ENCODE data around the gene ACRBP. TPM values are rescaled to one million over a fixed set of nuclear protein-coding genes. Genes with fewer than 3 reads are reported as not detected.
A peak's percentile ranks its signal among the peaks of the same experiment; 100 is the strongest.

ACRBP gene
- total RNA-seq (2014; rRNA removed; shearing (Covaris generic)), result not detected in 2 replicates

GRCh38 chr12:6647083-6647604, at the start of gene ACRBP:
TSS of gene ACRBP (minus strand) at chr12:6647432. CDS start at chr12:6647366, 66 bp downstream.
- peak; percentile 63 for DNase-seq (ENCODE audit: low read depth)

DNA sequence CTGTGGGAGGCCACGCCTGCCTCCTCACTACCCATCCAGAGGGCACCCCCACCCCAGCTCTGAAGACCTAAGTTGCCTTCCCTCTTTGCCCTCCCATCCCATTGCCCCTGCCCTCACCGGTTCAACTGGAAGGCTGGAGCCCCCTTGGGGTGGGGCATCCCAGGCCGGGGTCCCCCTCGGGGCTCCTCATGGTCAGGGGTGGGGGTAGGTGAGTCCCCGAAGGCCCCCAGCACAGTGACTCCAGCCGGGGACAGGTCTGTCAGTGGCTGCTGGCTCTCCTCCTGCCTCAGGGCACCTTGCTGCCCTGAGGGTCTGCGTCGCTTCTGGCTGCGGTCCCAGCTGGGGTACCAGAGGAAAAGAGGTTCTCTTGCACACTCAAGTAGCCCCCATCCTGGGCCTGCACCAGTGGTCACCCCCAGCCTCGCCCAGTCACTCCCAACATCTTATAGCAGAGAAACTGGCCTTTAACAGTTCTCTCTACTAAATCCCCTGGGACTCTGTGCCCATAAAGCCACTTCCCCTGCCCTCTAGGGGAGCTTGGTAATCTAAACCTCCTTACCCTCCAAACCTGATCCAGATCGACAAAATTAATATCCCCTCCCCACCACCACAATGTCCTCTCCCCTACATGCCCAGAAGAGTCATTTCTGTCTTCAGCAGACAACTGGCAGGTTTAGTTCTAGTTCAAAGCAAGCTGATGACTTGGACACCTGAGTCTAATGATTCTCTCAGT, 48.2 kb upstream of the ACRBP start:
- no peak for DNase-seq (ENCODE audit: low read depth)

GRCh38 chr12:6694701-6695100, 47.5 kb upstream of the ACRBP start:
- no peak for DNase-seq (ENCODE audit: low read depth)

- no peak for DNase-seq (ENCODE audit: low read depth)
These were observed 46.7 kb upstream of the ACRBP start for GRCh38 chr12:6693832-6694355.

GRCh38 chr12:6692888-6693287, 45.7 kb upstream of the ACRBP start:
- no peak for DNase-seq (ENCODE audit: low read depth)

GRCh38 chr12:6691473-6691872, 44.2 kb upstream of the ACRBP start:
- DNase-seq (ENCODE audit: low read depth), result peak; percentile 87

DNA sequence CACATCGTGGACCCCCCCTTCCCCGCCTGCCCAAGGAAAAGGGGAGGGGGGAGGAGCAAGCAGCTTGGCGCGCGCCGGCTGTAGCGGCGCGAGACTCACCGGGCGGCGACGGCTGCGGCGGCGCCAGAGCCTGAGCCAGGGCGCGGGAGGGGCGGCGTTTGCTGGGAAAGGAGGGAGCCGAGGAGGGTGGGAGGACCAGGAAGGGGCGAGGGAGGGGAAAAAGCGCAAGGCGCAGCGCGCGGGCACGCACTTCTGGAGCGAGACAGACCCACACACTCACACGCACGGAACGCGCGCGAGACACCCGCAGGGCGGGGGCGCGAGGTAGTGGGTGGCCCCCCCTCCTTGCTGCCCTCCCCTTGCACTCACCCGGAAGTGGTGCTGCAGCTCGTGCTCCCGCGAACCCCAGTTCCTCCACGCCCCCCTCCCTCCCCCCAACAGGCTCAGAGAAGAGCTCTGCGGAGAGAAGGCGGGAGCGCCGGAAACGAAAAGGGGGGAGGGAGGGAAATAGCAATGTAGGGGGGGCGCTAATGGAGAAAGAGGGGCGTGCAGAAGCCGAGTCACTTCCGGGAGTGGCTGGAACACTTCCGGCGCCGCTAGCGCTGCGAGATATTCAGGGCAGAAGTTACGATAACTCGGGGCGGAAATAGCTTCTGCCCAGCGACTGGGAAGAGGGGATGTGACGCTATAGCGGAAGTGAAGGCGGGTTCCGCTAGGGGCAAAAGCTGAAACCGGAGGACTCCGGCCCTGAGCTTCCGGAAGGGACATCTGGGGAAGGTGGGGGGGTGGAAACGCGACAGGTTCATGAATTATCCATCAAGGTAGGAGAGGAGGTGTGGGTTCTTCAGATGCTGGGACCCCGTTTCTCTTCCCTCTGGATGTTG, 42.0 kb upstream of the ACRBP start, which contains the start of gene ZNF384:
Gene ZNF384 (minus strand): TSS at position 377 of the 884 bp plus-strand sequence. CDS start 9,855 bp downstream, outside the sequence.
- peak; percentile 99 for DNase-seq (ENCODE audit: low read depth)

GRCh38 chr12:6688543-6688998, 41.3 kb upstream of the ACRBP start:
- peak; percentile 73 for DNase-seq (ENCODE audit: low read depth)

DNA sequence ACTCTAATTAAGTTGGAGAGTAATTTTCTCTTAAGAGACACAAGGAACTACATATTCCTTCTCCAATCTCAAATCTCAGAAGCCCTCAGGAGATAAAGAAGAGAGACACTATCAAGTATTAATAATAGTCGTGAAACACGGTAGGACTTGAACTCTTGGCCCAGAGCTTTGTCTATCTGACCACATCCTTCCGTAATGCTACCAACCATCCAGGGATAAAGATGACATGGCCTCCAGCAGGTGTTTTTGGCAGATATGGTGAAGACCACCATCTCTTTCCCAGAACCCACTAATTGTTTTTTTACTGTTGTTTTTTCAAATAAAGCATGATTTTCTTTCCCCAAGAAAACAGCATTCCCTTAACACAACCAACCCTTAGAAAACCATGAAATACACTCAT, 38.6 kb upstream of the ACRBP start:
- DNase-seq (ENCODE audit: low read depth), result no peak

- no peak for DNase-seq (ENCODE audit: low read depth)
These were observed 37.4 kb upstream of the ACRBP start for GRCh38 chr12:6684609-6685008.

GRCh38 chr12:6676962-6677361, 29.7 kb upstream of the ACRBP start:
- no peak for DNase-seq (ENCODE audit: low read depth)

DNA sequence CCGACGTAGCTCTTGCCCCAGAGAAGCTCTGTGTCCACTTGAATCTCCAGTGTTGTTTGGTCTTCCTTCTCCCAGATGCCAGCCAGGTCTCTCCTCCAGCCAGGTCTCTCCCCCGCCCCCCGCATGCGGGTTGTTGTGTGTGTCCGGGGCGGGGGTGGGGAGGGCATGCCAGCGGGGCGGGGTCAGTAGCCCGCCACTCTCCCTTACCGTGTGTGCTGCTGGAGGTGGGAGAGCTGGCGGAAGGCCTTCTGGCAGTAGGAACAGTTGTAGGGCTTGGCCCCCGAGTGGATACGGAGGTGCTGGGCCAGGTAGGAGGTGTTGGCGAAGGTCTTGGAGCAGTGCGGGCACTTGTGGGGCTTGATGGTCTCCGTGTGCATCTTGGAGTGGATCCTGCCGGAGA, 24.9 kb upstream of the ACRBP start:
- no peak for DNase-seq (ENCODE audit: low read depth)

- DNase-seq (ENCODE audit: low read depth), result no peak
These were observed 20.5 kb upstream of the ACRBP start for GRCh38 chr12:6667559-6668210.

DNA sequence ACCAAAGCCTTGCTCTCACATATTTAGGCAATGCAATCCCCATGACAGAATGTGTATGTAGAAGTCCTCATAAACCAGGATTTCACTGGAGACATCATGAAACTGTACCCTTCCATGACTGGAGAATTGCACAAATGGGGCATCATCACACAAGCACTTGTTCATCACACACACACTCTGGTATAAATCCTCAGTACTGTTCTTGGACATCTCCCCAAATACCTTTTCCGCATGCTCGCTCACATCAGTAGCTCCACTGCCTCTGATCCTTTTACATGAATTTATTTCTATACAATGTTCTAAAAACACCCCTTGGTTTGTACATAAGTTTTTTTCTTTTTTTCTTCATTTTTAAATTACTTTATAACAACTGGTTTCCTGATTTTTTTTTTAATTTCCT, 19.0 kb upstream of the ACRBP start:
- DNase-seq (ENCODE audit: low read depth), result no peak

GRCh38 chr12:6664902-6665301, 17.7 kb upstream of the ACRBP start:
- no peak for DNase-seq (ENCODE audit: low read depth)

- peak; percentile 99 for DNase-seq (ENCODE audit: low read depth)
These were observed 15.9 kb upstream of the ACRBP start, which contains the start of gene ING4 for GRCh38 chr12:6662906-6663742. TSS of gene ING4 (minus strand) at chr12:6663119. CDS start at chr12:6663101, 18 bp downstream.

- DNase-seq (ENCODE audit: low read depth), result no peak
These were observed 15.3 kb upstream of the ACRBP start for GRCh38 chr12:6662602-6662905.

DNA sequence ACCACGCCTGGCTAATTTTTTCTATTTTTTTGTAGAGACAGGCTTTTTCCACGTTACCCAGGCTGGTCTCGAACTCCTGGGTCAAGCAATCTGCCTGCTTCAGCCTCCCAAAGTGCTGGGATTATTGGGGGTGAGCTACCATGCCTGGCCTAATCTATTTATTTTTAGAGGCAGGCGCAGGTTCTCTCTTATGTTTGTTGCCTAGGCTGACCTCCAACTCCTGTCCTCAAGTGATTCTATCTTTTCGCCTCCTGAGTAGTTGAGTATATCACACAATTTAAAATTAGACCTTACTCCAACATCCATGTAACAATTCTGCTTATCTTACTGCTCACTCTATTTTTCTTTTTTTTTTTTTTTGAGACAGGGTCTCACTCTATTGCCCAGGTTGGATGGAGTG, 6.8 kb upstream of the ACRBP start:
- no peak for DNase-seq (ENCODE audit: low read depth)

GRCh38 chr12:6653342-6653741, 6.1 kb upstream of the ACRBP start:
- DNase-seq (ENCODE audit: low read depth), result no peak

GRCh38 chr12:6652391-6652790, 5.2 kb upstream of the ACRBP start:
- DNase-seq (ENCODE audit: low read depth), result no peak

DNA sequence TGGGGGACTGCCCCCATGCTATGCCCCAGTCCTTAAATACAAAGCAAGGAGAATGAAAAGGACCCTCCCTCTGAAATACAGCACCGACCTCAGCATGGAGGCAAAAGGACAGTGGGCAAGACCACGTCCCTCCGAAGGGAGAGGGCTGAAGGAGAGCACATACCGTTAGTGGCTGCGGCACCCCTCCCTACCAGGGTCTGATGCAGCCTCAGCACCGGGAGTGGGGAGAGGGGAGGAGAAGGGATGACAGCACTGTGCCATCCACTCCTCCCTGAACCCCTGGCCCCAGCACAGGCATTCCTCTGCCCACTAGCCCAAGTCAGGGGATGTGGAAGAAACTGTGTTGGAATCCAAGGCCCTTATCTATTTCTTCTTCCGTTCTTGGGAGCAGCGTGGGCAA, 3.6 kb upstream of the ACRBP start:
- DNase-seq (ENCODE audit: low read depth), result no peak

Data from Daoy (cell line).